ENCODE data around the gene DCTN2.
"Not testable (repeated sequence)": the region's sequence is repeated elsewhere in the genome, so short reads cannot be mapped to it uniquely, and the experiment has no call there.

DCTN2 gene

GRCh38 chr12:57529831-57530230 is 17.2 kb downstream of the DCTN2 start:
- in situ Hi-C loops (cut with HindIII; ENCODE audit: low sequenced_read_pairs): no loop called here

DNA sequence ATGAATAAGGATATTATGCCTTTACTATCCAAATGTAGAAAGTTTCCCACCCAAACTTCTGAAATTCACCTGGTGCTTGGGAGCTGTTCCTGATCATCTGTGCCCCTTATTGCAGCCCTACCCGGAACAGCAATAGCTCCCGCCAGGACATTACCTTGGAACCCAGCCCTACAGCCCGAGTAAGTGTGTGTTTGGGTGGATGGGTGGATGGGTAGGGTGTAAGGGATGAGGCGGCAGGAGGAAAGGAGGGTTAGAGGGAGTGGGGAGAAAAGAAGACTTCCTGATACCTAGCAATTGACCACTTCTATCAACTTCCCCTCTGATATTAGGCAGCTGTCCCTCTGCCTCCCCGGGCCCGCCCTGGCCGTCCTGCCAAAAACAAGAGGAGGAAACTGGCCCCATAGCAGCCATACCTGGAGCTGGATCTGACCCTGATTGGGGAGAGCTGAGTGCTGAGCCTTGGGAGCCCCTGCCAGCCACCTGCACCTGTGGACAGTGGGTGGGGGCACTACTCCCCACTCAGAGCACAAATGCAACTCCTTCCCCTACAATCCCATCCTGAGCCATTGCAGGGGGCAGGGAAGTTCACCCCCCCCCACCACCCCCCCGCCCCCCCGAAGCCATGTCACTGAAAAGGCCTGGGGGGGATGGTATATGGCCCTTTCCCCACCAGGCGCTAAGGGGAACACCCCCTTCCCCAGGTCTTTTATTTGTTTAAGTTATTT is 18.0 kb downstream of the DCTN2 start:
- in situ Hi-C loops (cut with HindIII; ENCODE audit: low sequenced_read_pairs): no loop called here

DNA sequence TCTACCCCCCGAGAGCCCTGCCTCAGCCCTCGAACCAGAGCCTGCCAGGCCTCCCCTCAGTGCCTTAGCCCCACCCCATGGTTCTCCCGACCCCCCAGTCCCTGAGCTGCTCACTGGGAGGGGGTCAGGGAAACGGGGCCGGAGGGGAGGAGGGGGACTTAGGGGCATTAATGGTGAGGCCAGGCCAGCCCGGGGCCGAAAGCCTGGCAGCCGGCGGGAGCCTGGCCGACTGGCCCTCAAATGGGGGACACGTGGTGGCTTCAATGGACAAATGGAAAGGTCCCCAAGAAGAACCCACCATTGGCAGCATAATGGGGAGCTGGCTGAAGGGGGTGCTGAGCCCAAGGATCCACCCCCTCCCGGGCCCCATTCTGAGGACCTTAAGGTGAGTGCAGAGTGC is 18.8 kb downstream of the DCTN2 start:
- in situ Hi-C loops (cut with HindIII; ENCODE audit: low sequenced_read_pairs): no loop called here

DNA sequence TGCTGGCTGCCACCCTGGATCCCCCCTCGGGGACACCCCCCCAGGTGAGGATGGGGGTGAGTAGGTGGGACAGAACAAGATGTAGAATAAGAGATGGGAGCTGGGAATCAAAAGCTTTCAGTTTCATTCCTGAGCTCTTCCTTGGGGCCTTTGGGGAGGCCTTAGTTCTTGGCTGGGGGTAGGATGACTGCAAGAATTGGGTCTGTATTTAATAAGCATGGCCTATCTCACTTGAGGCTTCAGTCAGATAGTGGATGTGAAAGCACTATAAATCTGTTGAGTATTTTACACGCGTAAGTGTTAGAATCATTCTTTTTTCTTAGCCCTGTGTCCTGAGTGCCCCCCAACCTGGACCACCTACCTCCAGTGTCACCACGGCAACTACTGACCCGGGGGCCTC is 19.8 kb downstream of the DCTN2 start:
- in situ Hi-C loops (cut with HindIII; ENCODE audit: low sequenced_read_pairs): no loop called here

DNA sequence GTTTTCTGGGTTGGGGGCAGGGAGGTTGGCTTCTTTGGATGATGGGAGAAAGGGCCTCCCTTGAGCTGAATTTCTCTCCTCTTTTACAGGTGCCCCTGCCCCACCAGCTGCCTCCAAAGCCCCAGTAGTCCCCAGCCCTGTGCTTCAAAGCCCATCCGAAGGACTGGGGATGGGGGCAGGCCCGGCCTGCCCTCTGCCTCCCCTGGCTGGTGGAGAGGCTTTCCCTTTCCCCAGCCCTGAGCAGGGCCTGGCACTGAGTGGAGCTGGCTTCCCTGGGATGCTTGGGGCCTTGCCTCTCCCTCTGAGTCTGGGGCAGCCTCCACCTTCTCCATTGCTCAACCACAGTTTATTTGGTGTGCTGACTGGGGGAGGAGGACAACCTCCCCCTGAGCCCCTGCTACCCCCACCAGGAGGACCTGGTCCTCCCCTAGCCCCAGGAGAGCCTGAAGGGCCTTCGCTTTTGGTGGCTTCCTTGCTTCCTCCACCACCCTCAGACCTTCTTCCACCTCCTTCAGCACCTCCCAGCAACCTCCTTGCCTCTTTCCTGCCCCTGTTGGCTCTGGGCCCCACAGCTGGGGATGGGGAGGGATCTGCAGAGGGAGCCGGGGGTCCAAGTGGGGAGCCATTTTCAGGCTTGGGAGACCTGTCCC is 20.4 kb downstream of the DCTN2 start:
- in situ Hi-C loops (cut with HindIII; ENCODE audit: low sequenced_read_pairs): no loop called here

DNA sequence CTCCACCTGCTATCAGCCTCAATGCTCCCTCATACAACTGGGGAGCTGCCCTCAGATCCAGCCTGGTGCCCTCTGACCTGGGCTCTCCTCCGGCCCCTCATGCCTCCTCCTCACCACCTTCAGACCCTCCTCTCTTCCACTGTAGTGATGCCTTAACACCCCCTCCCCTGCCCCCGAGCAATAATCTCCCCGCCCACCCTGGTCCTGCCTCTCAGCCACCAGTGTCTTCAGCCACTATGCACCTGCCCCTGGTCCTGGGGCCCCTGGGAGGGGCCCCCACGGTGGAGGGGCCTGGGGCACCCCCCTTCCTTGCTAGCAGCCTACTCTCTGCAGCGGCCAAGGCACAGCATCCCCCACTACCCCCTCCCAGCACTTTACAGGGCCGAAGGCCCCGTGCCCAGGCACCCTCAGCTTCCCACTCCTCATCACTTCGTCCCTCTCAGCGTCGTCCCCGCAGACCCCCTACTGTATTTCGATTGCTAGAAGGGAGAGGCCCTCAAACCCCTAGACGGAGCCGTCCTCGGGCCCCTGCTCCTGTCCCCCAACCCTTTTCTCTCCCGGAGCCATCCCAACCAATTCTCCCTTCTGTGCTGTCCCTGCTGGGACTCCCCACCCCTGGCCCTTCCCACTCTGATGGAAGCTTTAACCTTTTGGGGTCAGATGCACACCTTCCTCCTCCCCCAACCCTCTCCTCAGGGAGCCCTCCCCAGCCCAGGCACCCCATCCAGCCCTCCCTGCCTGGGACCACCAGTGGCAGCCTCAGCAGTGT is 21.2 kb downstream of the DCTN2 start:
- in situ Hi-C loops (cut with HindIII; ENCODE audit: low sequenced_read_pairs): no loop called here

- in situ Hi-C loops (cut with HindIII; ENCODE audit: low sequenced_read_pairs): no loop called here
Measured at GRCh38 chr12:57524814-57525614, 22.0 kb downstream of the DCTN2 start.

DNA sequence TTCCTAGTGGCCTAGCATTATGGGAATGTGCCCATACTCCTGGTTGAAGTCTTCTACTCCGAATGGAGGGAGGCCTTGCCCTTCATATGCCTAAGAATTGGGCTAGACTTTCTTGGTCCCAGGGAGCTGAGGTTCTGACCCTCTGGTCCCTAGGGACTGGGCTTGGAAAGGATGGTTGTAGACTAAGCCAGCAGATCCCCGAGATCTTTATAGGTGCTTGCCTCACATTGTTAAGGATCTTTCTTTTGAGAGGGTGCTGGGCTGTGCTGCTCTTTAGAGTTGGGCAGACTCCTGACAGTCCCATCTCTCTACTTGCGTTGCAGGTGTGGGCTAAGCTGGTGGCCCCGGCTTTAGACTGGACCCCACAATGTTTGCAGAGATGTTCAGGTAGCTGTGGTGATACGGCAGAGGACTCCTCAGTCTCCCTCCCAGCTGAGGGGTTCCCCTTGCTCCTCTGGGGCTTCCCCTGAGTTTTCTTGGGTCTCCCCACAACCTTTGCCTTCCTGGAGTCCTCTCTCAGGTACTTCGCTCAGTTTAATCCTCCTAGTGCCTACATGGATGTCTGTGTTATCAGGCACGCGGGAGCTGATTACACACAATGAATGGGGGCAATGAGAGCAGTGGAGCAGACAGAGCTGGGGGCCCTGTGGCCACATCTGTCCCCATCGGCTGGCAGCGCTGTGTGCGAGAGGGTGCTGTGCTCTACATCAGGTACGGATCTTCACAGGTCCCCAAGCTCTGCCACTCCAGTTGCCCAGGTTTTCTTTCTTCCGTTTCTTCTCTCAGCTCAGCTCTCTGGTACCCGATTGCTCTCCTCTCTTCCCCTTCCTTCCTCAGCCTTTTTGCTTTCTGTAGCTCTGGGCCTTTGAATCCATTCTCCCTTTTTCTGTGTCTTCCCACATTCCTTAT is 23.0 kb downstream of the DCTN2 start:
- in situ Hi-C loops (cut with HindIII; ENCODE audit: low sequenced_read_pairs): no loop called here

GRCh38 chr12:57522887-57523705 is 23.9 kb downstream of the DCTN2 start:
- in situ Hi-C loops (cut with HindIII; ENCODE audit: low sequenced_read_pairs): no loop called here

DNA sequence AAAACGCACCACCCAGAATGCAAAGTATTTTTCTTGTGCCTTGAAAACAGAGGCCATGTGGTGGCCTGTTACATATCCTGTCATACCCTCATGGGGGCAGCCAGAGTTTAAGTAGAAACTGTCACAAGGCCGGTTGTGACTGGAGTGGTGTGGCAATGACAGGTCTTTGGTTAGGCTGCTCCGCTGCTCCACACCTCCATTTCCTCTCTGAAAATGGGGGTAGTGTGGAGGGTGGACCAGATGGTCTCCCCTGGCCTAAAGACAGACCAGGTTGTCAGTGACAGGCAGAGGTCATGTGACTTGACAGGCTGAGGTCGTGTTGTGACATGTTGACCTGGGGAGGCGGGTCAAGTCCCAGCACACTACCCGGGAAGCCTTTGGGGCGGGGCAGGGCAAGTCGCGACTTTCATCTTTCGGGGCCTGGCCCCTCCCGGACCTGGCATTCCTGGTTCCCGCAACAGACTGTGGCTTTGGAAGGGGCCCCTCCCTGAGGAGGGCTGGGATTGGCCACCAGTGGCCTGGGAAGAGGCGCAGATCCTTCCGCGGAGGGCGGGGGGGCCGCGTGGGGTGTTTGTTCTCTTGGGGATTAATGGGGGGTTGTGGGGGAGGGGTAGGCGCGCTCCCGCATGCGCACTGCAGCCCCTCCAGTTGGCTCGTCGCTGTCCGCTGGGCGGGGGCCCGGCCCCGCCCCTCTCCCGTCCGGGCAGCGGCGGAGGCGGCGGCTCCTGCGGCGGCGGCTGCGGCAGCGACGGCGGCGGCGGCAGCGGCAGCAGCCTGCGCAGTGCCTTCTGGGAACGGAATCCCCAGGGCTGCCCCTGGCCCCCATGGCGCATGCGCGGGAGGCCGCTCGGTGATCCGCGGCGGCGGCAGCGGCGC is 24.7 kb downstream of the DCTN2 start, which contains the start of gene MBD6:
Gene MBD6, plus strand, starts transcription at position 814 of the 876 bp plus-strand sequence. CDS start 1,480 bp downstream, outside the sequence.
- in situ Hi-C loops (cut with HindIII; ENCODE audit: low sequenced_read_pairs): no loop called here

DNA sequence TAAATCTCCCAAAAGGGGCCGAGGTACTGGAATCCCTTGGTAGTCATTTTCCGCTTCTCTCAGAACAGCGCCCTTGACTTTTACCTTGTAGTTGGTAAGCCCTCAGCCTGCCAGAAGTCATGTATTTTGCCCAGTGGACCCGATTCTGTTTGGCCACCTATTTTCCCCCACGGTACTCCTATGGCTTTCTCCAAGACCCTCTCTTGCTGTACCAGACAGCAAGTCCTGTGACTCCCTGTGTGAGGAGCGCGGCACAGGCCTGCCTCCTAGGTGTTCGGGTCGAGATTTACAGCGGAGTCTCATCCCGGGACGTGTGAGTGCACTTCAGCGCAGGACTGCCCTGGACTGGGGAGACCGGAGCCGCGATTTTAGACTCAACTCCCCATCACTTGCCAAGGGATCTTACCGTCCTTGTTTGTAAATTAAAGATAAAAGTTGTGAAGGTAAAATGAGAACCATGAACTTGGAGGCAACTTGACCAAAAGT is 25.4 kb downstream of the DCTN2 start:
- in situ Hi-C loops (cut with HindIII; ENCODE audit: low sequenced_read_pairs): no loop called here

- in situ Hi-C loops (cut with HindIII; ENCODE audit: low sequenced_read_pairs): no loop called here
Measured at GRCh38 chr12:57520053-57520818, 26.8 kb downstream of the DCTN2 start, which contains the start of gene DDIT3. DDIT3 (minus strand) TSS chr12:57520514; CDS start chr12:57517406, 3,108 bp downstream.

- in situ Hi-C loops (cut with HindIII; ENCODE audit: low sequenced_read_pairs): no loop called here
Measured at GRCh38 chr12:57519796-57520052, 27.3 kb downstream of the DCTN2 start.

GRCh38 chr12:57518920-57519795 is 27.8 kb downstream of the DCTN2 start:
- in situ Hi-C loops (cut with HindIII; ENCODE audit: low sequenced_read_pairs): no loop called here

DNA sequence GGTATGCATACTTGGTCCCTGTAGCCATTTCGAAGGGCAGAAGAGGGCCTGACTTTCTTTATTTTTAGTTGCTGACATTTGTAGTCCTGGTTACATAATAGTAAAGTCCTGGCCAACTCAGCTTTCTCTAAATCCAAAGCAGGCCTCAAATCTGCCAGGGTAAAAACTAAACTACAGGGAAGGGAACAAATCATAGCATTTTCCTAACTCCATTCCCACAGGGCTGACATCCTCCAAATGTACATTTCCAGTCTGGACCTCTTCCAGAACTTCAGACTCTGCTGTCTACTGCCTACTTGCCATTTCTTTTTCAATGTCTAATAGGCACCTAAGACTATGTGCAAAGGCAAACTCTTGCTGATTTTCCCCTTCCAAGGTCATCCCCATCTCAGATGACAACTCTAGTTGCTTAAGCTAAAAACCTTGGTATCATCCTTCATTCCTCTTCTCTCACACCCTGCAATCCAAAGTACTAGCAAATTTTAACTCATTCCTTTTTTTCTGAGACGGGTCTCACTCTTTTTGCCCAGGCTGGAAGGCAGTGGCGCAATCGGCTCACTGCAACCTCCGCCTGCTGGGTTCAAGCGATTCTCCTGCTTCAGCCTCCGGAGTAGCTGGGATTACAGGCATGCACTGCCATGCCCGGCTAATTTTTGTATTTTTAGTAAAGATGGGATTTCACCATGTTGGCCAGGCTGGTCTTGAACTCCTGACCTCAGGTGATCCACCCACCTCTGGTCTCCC is 28.6 kb downstream of the DCTN2 start:
- in situ Hi-C loops (cut with HindIII; ENCODE audit: low sequenced_read_pairs): no loop called here

DNA sequence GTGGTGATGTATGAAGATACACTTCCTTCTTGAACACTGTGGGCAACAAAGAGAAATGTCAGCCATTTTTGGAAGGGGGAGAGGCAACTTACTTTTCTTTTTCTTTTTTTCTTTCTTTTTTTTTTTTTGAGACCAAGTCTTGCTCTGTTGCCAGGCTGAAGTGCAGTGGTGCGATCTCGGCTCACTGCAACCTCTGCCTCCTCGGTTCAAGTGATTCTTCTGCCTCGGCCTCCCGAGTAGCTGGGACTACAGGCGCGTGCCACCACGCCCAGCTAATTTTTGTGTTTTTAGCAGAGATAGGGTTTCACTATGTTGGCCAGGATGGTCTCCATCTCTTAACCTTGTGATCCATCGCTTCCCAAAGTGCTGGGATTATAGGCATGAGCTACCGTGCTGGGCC is 29.3 kb downstream of the DCTN2 start:
- in situ Hi-C loops (cut with HindIII; ENCODE audit: low sequenced_read_pairs): not testable (repeated sequence)
